Mucosa of gallbladder (tissue), 1 donor: ENCODE results near the gene ACOT11. TPM values are rescaled to one million over a fixed set of nuclear protein-coding genes. Genes with fewer than 3 reads are reported as not detected.
"Not testable (repeated sequence)": the region's sequence is repeated elsewhere in the genome, so short reads cannot be mapped to it uniquely, and the experiment has no call there.

ENCODE experiments used
- DNase-seq: peaks from one replicate; pipeline ENCODE4 v3.0.0-alpha.2; 2020; ENCODE audit warnings: low spot score
- total RNA-seq: library from RNA; stranded (reverse); gene quantifications from one replicate; pipeline ENCODE4 v1.2.1, GENCODE V29; 2021
- donor health status: DM: no; HTN: no; CAD: no.

ACOT11 gene
- total RNA-seq, 1 donor from 2014 or later, result 38.1 TPM

DNA sequence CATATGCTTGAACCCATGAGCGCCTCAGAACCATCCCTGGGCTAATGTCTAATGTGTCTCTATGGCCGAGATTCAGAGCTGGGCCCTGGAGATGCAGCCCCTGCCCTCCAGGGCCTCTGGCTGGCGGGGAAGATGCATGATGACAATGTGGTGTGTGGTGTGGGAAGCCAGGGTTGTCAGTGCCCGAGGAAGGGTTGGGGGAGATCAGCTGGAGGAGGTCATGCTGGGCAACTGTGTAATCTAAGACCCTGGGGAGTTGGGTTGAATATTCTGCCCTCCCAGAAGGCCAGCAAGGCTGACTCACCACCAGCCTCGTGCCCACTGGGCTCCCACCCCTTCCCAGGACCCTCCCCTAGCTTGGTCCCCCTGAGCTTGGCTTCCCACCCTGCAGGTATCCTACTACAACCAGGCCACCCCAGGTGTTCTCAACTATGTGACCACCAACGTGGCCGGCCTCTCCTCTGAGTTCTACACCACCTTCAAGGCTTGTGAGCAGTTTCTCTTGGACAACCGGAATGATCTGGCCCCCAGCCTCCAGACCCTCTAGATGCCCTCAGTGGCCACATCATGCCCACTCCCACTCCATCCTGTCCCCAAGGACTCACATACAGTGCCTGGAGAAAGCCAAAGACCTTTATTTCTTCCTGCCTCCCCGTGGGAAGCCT, 60.7 kb downstream of the ACOT11 start:
- DNase-seq, result no peak

DNA sequence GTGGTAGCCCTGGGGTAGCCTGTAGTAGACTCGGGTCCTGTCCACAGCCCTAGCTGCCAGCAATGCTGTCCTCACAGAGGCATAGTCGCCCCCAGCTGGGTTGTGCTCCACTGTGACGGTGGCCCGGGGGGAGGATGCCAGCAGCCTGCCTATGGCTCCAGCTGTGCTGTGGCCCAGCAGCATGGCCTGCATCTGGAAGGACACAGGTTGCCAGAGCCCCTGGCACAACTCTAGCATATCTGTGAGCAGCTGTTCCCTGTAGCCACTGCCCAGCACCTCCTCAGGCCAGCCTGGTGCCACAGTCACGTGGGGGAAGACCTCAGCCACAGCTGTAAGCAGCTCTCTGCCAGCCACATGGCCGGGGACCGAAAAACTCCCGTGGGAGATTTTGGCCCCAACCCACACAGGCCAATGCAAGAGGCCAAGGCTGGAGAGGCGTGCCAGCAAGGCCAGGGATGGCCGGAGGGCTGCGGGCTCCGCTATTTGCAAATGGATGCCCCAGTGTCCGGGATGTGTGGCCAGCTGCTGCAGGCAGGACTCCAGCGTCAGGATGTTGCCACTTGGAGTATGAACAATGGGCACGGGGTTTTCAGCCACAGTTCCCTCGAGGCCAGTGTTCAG, 61.4 kb downstream of the ACOT11 start:
- DNase-seq, result no peak

DNA sequence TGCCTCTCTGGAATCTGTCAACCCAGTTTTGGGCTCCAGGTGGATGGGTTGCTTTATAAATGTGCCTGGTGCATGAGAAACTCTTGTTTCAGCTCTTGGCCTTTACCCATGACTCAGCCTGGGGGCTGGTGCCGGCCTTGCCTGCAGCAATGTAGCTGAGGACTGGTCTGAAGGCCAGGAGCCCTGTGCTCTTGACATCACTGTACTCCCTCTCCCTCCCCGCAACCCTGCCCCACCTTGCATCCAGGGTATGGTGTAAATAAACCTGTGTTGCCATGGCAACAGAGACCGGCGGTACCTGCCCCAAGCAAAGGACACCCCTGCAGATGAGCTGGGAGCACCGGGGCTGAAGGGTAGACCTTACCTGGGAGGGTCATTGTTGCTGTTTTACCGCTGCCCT, 62.0 kb downstream of the ACOT11 start:
- no peak for DNase-seq

DNA sequence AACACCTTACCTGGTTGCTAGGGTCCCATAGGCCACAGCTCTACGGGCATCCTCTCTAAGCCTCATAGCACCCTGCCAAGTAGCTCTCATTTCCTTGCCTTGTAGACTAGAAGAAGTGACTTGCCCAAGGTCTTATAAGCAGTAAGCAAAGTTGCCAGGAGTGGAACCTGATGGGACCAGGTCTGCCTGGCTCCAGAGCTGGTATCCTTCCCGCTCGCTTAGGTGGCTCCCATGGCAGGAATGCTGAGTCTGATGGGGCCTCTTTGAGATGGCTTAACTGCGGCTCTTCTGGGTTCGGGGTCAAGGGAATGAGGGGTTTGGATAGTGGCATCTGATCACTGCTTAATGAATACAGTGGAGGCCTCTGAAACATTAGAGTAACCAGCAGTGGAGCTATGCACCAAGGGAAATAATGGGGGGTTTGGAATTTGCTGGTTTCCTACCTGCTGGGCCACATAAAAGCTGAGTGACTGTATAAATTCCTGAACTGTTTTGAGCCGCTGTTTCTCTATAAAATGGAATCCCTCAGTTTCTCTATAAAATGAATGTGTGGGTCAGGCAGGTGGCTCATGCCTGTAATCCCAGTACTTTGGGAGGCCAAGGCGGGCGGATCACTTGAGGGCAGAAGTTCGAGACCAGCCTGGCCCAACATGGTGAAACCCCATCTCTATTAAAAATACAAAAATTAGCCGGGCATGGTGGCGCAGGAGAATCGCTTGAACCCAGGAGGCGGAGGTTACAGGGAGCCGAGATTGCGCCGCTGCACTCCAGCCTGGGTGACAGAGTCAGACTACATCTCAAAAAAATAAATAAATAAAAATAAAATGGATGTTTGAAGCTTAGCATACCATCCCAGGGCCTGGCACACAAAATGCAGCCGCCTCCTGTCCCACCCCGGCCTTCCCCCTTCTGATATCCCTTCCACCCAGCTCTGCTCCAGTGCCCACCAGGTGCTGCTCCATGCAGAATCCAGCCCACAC, 62.9 kb downstream of the ACOT11 start:
- no peak for DNase-seq

DNA sequence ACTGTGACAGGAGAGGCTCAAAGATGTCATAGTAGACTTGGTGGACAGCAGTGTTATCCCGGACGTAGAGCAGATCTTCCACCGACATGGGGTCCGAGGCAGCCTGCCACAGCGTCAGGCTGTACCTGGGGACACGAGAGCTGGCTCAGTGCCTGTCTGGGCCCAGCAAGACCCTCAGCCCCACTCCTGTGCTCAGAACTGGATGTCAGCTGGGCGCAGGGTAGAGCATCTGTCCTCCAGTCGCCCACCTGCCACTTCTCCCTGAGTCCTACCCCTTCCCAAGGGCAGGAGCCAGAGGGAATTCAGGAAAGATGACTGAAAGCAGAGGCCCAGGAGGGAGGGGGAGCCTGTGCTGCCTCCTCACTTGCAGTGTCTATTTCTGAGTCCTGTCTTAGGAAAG, 63.6 kb downstream of the ACOT11 start:
- DNase-seq, result no peak

DNA sequence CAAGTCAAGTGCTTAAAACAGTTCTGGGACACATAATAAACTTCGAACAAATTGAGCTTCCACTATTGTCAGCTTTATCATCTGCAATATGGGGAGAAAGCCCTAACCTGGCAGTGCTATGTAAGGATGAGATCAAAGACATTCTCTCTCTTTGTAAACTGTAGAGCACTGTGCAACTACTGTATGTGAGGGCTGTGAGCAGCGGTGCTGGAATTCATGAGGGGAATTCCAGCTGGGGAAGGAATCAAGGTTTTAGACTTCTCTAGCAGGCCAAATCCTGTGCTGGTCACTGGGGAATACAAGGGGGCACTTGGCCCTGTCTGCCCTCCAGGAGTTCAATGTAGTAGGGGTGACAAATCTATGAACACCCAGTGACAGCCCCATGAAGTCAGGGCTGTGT, 66.0 kb downstream of the ACOT11 start:
- no peak for DNase-seq

DNA sequence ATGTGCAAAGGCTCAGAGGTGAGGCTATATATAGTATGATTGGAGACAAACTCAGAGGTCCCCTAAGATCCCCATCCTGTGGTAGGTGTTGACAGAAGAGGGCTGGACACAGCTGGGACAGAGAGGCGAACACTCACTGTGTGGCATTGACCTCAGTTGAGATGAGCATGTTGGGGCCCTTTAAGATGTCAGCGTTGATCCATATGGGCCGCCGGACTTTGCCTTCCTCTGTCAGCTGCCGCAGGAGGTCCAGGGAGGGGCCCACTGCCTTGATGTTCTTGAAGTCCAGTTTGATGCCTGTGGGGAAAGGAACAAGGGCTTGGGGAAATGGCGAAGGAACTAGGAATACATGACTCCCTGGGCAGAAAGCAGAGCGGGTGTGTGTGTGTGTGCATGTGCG, 66.5 kb downstream of the ACOT11 start:
- no peak for DNase-seq

DNA sequence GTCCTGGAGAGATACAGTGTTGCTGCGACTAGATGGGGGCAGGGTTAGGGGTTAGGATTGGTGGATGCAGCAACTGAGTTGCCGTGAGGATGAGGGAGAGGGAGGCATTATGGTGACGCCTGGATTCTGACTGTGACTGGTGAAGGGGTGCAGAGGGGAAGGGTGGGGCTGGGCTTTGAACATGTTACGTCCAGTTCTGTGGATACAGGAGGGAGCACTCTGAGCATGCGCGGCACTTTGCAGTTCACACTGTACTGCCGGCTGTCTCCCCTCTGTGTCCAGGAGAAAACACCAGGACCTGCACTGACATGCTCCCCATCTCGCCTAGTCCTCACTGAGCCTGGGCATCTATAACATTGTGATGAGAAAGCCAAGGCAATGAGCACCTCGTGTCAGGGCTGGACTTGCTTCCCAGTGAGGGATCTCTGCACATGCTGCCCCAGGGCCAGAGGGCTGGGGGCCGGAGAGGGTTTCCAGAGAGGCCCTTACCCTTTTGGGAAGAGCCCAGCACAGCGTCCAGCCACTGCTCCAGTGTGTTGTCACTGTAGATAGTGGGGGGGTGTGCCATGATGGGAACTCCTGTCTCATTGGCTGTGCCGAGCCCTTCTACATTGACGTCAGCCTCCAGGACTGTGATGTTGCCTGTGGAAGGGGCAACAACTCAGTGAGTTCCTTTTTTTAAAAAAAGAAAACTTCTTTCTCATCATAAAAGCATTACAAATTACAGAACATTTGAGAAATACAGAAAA, 67.7 kb downstream of the ACOT11 start:
- DNase-seq, result no peak

DNA sequence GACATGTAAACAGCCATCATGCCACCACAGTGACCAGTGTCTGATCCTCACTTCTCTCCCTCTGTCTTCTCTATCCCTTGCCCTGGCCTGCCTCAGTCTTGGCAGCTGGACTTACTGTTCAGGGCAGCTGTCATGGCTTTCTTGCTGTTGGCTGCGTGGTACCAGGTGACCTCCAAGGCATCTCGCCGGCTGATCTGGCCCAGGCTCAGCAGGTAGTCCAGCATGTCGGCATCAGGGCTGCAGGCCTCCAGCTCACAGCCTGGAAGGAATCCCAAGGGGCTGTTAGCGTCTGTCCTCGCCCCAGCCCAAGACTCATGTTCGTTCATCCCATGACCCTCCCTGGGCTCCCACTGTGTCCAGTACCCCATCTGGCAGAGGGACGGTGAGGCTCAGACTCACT, 71.7 kb downstream of the ACOT11 start:
- no peak for DNase-seq

DNA sequence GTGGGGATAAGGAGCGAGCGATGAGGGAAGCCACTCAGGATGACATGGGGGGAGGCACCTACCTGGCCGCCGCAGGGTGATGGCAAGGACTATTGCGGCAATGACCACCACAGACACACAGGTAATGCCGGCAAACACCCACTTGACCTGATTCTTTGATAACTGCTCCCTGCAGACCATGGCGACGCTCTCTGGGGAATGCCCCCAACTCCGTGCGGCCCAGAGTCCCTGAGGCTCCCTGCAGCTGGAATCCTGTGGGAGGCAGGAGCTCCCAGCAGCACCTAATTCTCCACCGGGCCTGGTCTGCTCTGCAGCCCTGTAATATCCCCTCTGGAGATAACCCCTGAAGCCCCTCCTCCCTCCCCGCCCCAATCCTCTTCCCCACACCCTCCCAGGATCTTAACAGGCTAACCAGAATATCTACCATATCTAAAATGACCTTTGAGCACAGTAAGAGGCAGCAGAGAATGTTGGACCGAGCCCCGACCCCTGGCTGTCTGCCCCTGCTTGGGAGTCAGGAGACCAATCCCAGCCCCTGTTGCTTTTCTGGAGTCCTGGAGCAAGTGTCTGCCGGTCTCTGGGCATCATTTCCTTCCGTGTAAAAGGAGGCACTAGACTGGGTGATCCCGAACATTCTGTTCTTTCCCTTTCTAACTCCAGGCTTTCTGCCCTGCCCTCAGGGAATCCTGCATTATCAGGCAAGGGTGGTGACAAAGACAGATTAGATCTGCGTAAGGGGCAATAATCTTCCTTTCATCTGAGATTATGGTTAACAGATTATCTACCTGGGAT, 75.4 kb downstream of the ACOT11 start, which contains the start of gene FAM151A:
FAM151A (minus strand) TSS at position 310 of the 792 bp plus-strand sequence; CDS start at position 180, 130 bp downstream.
- no peak for DNase-seq

DNA sequence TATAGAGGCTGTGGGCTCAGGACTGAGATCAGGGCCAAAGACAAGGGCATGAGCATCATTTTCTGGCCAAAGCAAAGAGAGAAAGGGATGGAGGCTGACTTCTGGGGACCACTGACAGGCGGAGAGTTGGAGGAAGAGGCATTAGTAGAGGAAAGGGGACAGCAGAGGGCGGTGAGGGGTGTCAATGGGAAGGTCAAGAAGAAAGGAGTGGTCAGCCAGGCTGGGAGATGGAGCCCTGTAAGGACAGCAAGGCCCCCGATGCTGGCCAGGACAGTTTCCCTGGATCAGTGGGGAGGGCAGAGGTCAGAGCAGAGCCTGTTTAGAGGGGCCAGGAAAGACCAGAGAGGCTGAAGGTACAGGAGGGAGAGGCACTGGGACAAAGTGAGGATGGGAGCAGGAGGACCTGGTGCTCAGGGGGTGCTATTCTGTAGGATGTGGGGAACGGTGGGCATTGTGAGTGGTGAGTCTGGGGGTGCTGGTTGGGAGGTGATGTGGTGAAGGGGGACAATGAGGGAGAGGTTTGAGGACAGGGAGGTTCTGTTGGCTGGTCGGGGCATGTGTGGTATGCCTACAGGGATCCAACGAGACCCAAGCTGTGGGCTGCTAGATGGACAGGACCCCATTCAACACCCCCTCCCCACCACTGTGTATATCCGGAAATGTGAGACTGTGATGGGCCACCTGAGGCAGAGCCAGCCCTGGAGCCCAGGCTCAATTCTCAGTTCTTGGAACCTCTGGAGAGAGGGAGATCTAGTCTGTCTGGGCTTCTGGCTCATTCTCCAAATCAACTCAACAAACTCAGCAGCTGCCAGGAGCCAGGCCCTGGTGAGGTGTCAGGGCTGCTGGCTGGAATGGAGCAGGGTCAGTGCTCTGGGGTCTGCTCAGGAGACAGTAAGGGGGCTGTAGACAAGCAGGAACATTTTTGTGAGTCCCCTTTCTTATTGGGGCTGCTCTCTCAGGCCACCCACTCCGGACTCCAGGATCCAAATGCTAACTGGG, 76.7 kb downstream of the ACOT11 start:
- DNase-seq, result no peak

DNA sequence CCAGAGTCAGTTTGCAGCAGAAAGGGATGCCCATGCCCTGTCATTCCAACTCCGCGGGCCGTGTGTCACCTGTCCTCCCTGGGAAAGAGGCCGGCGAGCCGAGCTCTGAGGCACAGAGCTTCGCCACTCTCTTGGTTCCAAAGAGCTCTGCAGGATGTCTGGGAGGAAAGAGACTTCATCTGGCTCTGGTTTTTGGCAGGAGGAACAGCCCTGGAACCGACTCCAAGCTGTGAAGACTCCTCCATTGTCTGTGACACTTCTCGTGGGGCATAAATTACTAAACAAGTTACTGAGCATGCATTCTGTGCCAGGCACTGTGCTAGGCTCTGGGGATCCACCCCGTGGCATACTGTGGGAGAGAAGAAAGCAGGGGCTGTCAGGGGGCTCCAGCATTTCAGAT, 79.2 kb downstream of the ACOT11 start:
- no peak for DNase-seq

DNA sequence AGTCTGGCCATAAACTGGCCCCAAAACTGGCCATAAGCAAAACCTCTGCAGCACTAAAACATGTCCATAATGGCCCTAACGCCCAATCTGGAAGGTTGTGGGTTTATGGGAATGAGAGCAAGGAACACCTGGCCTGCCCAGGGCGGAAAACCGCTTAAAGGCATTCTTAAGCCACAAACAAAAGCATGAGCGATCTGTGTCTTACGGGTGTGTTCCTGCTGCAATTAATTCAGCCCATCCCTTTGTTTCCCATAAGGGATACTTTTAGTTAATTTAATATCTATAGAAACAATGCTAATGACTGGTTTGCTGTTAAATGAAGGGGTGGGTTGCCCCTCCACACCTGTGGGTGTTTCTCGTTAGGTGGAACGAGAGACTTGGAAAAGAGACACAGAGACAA, 87.8 kb downstream of the ACOT11 start:
- not testable (repeated sequence) for DNase-seq

DNA sequence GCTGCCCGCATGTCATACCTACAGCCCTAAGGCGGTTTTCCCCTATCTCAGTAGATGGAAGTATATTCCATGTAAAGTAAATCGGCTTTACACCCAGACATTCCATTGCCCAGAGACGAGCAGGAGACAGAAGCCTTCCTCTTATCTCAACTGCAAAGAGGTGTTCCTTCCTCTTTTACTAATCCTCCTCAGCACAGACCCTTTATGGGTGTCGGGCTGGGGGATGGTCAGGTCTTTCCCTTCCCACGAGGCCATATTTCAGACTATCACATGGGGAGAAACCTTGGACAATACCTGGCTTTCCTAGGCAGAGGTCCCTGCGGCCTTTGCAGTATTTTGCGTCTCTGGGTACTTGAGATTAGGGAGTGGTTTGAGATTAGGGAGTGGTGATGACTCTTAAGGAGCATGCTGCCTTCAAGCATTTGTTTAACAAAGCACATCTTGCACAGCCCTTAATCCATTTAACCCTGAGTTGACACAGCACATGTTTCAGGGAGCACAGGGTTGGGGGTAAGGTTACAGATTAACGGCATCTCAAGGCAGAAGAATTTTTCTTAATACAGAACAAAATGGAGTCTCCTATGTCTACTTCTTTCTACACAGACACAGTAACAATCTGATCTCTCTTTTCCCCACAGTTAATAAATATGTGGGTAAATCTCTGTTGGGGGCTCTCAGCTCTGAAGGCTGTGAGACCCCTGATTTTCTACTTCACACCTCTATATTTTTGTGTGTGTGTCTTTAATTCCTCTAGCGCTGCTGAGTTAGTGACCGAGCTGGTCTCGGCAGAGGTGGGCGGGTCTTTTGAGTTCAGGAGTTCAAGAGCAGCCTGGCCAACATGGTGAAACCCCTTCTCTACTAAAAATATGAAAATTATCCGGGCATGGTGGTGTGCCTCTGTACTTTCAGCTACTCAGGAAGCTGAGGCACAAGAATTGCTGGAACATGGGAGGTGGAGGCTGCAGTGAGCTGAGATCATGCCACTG, 88.7 kb downstream of the ACOT11 start:
- not testable (repeated sequence) for DNase-seq

DNA sequence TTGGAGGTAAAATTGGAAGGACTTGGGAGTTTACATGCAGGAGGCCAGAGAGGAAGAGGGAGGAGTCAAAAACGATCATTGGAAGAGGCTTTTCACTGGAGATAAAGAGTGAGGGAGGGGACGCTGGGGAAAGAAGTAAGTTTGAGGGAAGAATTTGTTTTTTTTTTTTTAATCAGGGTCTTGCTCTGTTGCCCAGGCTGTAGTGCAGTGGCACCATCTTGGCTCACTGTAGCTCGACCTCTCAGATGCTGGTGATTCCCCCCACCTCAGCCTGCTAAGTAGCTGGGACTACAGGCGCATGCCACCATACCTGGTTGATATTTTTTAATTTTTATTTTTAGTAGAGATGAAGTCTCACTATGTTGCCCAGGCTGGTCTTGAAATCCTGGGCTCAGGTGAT, 92.3 kb downstream of the ACOT11 start:
- no peak for DNase-seq

DNA sequence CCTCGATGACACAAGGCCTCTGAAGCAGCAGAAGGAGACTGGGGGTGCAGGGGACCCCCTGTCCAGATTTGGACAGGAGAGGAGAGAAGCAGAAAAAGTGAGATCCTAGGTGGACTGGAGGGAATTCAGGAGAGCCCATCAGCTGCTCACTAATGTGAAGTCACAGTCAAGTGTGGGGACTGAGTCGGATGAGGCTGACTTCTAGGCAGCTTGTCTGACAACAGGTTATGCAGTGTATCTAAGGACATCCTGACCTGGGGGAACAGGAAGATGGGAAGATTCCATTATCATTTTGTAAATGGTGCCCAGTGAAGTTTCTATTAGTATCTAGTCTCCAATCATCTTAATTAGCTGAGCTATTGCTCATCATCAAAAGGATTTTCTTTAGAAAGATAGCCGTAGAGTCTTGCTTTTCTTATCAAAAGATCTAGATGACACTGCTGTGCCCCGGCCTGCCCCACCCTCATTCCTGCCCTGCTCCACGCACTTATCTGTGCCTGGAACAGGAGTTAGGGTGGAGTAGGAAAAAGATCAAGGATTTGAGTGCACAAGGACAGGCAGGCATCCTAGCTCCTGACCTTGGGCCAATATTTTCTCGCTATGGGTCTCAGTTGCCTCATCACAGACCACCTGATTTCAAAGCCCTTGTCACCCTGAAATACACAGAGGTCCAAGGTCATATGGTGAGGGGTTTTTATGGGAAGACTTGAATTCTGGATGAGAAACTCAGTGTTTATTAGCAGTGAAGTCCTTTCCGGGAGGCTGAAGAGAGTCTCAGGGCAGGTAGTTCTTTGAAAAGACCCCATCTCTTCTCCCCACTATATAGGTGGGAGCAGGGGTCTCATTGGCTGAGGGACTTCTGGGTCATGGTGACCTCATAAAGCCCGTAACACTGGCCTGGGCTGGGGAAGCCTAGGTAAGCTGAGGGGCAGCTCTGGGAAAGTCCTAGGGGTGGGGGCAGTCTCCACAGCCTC, 93.1 kb downstream of the ACOT11 start, which contains the start of gene MROH7:
MROH7 (plus strand) TSS at position 924 of the 974 bp plus-strand sequence. CDS start 11,141 bp downstream, outside the sequence.
- no peak for DNase-seq

DNA sequence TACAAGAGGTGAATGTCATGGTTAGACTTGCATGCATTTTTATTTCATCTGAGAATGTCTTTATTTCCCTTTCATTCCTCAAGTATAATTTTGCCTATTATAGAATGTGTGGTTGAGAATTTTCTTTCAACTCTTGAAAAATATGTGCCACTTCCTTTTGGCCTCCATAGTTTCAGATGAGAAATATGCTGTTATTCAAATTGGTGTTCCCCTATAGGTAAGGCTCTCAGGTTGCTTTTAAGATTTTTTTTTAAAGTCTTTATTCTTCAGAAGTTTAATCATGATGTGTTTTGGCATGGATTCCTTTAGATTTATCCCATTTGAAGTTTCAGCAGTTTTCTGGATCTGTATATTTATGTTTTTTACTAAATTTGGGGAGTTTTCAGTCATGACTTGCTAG, 95.7 kb downstream of the ACOT11 start:
- no peak for DNase-seq
